SH-SY5Y (cell line): Measurements from ENCODE around the gene PBX3.

Source experiments
- GATA2 ChIP-seq: IDR thresholded peaks from 2 replicates; pipeline ENCODE4 v1.6.1; 2011; ENCODE audit warnings: mild to moderate bottlenecking, low read depth, low read length
- GATA3 ChIP-seq: IDR thresholded peaks from 2 replicates; pipeline ENCODE4 v1.6.1; 2011; ENCODE audit warnings: low read depth, mild to moderate bottlenecking, low read length, moderate library complexity

DNA sequence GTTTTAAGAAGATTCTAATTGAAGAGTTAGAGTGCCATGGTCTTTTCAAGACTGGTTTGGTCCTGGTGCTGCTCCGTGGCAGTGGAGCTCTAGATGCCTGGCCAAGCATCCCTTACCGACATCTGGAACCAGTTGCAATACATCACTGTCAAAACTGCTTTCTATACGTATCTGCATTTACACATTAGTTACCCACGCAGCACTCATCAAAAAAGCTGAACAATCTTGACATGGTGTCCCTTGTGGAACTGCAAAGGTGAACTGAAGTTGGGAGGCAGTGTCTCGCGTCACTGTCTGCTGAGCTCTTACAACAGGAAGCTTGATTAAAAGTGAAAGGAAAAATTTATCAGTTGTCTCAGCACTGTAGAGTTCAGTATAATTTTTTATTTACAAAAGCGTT is 82.6 kb downstream of the PBX3 start:
- TF ChIP-seq GATA3: no peak
- TF ChIP-seq GATA2: no peak
